Measurements from ENCODE around the gene ANKRD11. TPM values are rescaled to one million over a fixed set of nuclear protein-coding genes. Genes with fewer than 3 reads are reported as not detected.

ANKRD11 gene
- total and polyA plus RNA-seq, 5 experiments from 2014 or later = 8.9 to 328 (median 61.1) TPM

GRCh38 chr16:89317101-89317671 is 173.2 kb downstream of the ANKRD11 start:
- POLR2A ChIA-PET = interaction anchor here (0.7 to 2.2 kb wide), 6 partner anchors 15 to 191 kb away, joined by 3 to 12 read pairs (median 4); partner anchors contain the start of gene SPG7
- peak overlapping the region; percentile 37 to 99 (median 98) for H3K27ac Mint-ChIP-seq
- peaks cover 0 to 14% (median 0%) of the 10 kb centered on the region in 3 donors for H3K36me3 Mint-ChIP-seq
- peak overlapping the region; percentile 42 to 90 (median 83) for H3K4me3 Mint-ChIP-seq
- peaks cover 52 to 99% (median 96%) of the 10 kb centered on the region in 4 donors for H3K4me1 Mint-ChIP-seq
- DNase-seq (no peak), ATAC-seq (no peak)
- no peaks in the 10 kb centered on the region for H3K27me3 Mint-ChIP-seq
- no peaks in the 10 kb centered on the region for H3K9me3 Mint-ChIP-seq

GRCh38 chr16:89316701-89317100 is 173.7 kb downstream of the ANKRD11 start:
- peak overlapping the region; percentile 70 to 90 (median 84) for H3K4me3 Mint-ChIP-seq
- DNase-seq (no peak), ATAC-seq (no peak)
- H3K4me1 Mint-ChIP-seq = peaks cover 48 to 99% (median 94%) of the 10 kb centered on the region in 4 donors
- H3K27ac Mint-ChIP-seq = peak overlapping the region; percentile 93 to 99 (median 98)
- POLR2A ChIA-PET = interaction anchor here (0.7 to 2.8 kb wide), 11 partner anchors 7 to 192 kb away, joined by 3 to 17 read pairs (median 7); partner anchors contain the start of gene SPG7
- peaks cover 0 to 17% (median 0%) of the 10 kb centered on the region in 3 donors for H3K36me3 Mint-ChIP-seq
- no peaks in the 10 kb centered on the region for H3K27me3 Mint-ChIP-seq
- no peaks in the 10 kb centered on the region for H3K9me3 Mint-ChIP-seq

- H3K27me3 Mint-ChIP-seq = no peaks in the 10 kb centered on the region
- peak overlapping the region; percentile 93 to 99 (median 98) for H3K27ac Mint-ChIP-seq
- no peaks in the 10 kb centered on the region for H3K9me3 Mint-ChIP-seq
- DNase-seq (peak; percentile 42 to 87 (median 74)), ATAC-seq (peak; percentile 86)
- H3K4me3 Mint-ChIP-seq = peak overlapping the region; percentile 70 to 90 (median 84)
- peaks cover 49 to 99% (median 95%) of the 10 kb centered on the region in 4 donors for H3K4me1 Mint-ChIP-seq
- POLR2A ChIA-PET = interaction anchor here (0.5 to 2.8 kb wide), 24 partner anchors 8 to 501 kb away, joined by 3 to 17 read pairs (median 5); partner anchors contain the start of genes FANCA, SPG7 and ZNF778
- H3K36me3 Mint-ChIP-seq = peaks cover 0 to 22% (median 0%) of the 10 kb centered on the region in 3 donors
These were observed 174.4 kb downstream of the ANKRD11 start for GRCh38 chr16:89315791-89316581.

- H3K27ac Mint-ChIP-seq = peak overlapping the region; percentile 93 to 99 (median 98)
- peak overlapping the region; percentile 71 to 90 (median 84) for H3K4me3 Mint-ChIP-seq
- no peak for ATAC-seq
- H3K9me3 Mint-ChIP-seq = no peaks in the 10 kb centered on the region
- peaks cover 47 to 99% (median 91%) of the 10 kb centered on the region in 4 donors for H3K4me1 Mint-ChIP-seq
- POLR2A ChIA-PET = interaction anchor here (0.5 to 2.8 kb wide), 19 partner anchors 9 to 251 kb away, joined by 3 to 17 read pairs (median 5); partner anchors contain the start of genes SPG7 and ZNF778
- no peak for DNase-seq
- H3K27me3 Mint-ChIP-seq = no peaks in the 10 kb centered on the region
- H3K36me3 Mint-ChIP-seq = peaks cover 0 to 30% (median 0%) of the 10 kb centered on the region in 3 donors
These were observed 175.1 kb downstream of the ANKRD11 start for GRCh38 chr16:89315271-89315670.

GRCh38 chr16:89314854-89315253 is 175.5 kb downstream of the ANKRD11 start:
- Mint-ChIP-seq H3K27me3 (no peaks in the 10 kb centered on the region), H3K4me3 (peak overlapping the region; percentile 71 to 90 (median 84)), H3K36me3 (peaks cover 0 to 31% (median 0%) of the 10 kb centered on the region in 3 donors), H3K4me1 (peaks cover 47 to 99% (median 90%) of the 10 kb centered on the region in 4 donors), H3K9me3 (no peaks in the 10 kb centered on the region), H3K27ac (peak overlapping the region; percentile 93 to 99 (median 98))
- ATAC-seq = no peak
- POLR2A ChIA-PET = interaction anchor here (0.6 to 2.8 kb wide), 19 partner anchors 9 to 252 kb away, joined by 3 to 17 read pairs (median 5); partner anchors contain the start of gene SPG7
- DNase-seq = no peak

GRCh38 chr16:89314357-89314756 is 176.0 kb downstream of the ANKRD11 start:
- peak overlapping the region; percentile 93 to 99 (median 98) for H3K27ac Mint-ChIP-seq
- peaks cover 0 to 31% (median 0%) of the 10 kb centered on the region in 3 donors for H3K36me3 Mint-ChIP-seq
- POLR2A ChIA-PET = interaction anchor here (0.6 to 2.8 kb wide), 12 partner anchors 10 to 513 kb away, joined by 3 to 17 read pairs (median 5); partner anchors contain the start of gene SPG7

GRCh38 chr16:89313583-89313982 is 176.8 kb downstream of the ANKRD11 start:
- peak overlapping the region; percentile 71 to 90 (median 84) for H3K4me3 Mint-ChIP-seq
- peaks cover 54 to 99% (median 90%) of the 10 kb centered on the region in 4 donors for H3K4me1 Mint-ChIP-seq
- no peaks in the 10 kb centered on the region for H3K27me3 Mint-ChIP-seq
- H3K9me3 Mint-ChIP-seq = no peaks in the 10 kb centered on the region
- no peak for ATAC-seq
- DNase-seq = no peak
- H3K27ac Mint-ChIP-seq = peak overlapping the region; percentile 93 to 99 (median 98)
- peaks cover 0 to 31% (median 0%) of the 10 kb centered on the region in 3 donors for H3K36me3 Mint-ChIP-seq
- POLR2A ChIA-PET = interaction anchor here (0.6 to 2.8 kb wide), 6 partner anchors 25 to 512 kb away, joined by 3 to 17 read pairs (median 6); partner anchors contain the start of gene SPG7

More at GRCh38 chr16:89314357-89314756, 176.0 kb downstream of the ANKRD11 start:
- peak overlapping the region; percentile 71 to 90 (median 84) for H3K4me3 Mint-ChIP-seq
- ATAC-seq (peak; percentile 45 to 49), DNase-seq (peak in 9 of 10 donors; percentile 24 to 77 (median 49))
- H3K9me3 Mint-ChIP-seq = no peaks in the 10 kb centered on the region
- H3K27me3 Mint-ChIP-seq = no peaks in the 10 kb centered on the region
- H3K4me1 Mint-ChIP-seq = peaks cover 48 to 99% (median 90%) of the 10 kb centered on the region in 4 donors

GRCh38 chr16:89312598-89313299 is 177.6 kb downstream of the ANKRD11 start:
- ATAC-seq = no peak
- Mint-ChIP-seq H3K27ac (peak overlapping the region; percentile 19 to 99 (median 83)), H3K9me3 (no peaks in the 10 kb centered on the region), H3K36me3 (peaks cover 0 to 31% (median 0%) of the 10 kb centered on the region in 3 donors), H3K4me1 (peaks cover 52 to 99% (median 90%) of the 10 kb centered on the region in 4 donors), H3K4me3 (peak overlapping the region in 6 of 10 donors; percentile 10 to 76 (median 32)), H3K27me3 (no peaks in the 10 kb centered on the region)
- POLR2A ChIA-PET = interaction anchor here (0.6 to 2.0 kb wide), 3 partner anchors 40 to 197 kb away, joined by 3 to 5 read pairs (median 5); no protein-coding TSS in a partner anchor
- no peak for DNase-seq

- no peak for DNase-seq
- peak overlapping the region in 2 of 10 donors; percentile 2 to 48 for H3K4me3 Mint-ChIP-seq
- POLR2A ChIA-PET = interaction anchor here (0.6 kb wide), 1 partner anchor 197 kb away, joined by 5 read pairs; no protein-coding TSS in a partner anchor
These were observed 178.2 kb downstream of the ANKRD11 start for GRCh38 chr16:89312194-89312593.

GRCh38 chr16:89311636-89312035 is 178.7 kb downstream of the ANKRD11 start:
- H3K27ac Mint-ChIP-seq = peak overlapping the region in 6 of 10 donors; percentile 9 to 84 (median 72)
- H3K4me3 Mint-ChIP-seq = peak overlapping the region in 1 of 10 donors; percentile 11
- POLR2A ChIA-PET = no interaction called here
- ATAC-seq (no peak), DNase-seq (no peak)
- H3K4me1 Mint-ChIP-seq = peaks cover 46 to 96% (median 88%) of the 10 kb centered on the region in 4 donors
- H3K36me3 Mint-ChIP-seq = peaks cover 0 to 31% (median 0%) of the 10 kb centered on the region in 3 donors
- H3K27me3 Mint-ChIP-seq = no peaks in the 10 kb centered on the region
- no peaks in the 10 kb centered on the region for H3K9me3 Mint-ChIP-seq

More at GRCh38 chr16:89312194-89312593, 178.2 kb downstream of the ANKRD11 start:
- H3K36me3 Mint-ChIP-seq = peaks cover 0 to 31% (median 0%) of the 10 kb centered on the region in 3 donors
- no peaks in the 10 kb centered on the region for H3K9me3 Mint-ChIP-seq
- H3K27ac Mint-ChIP-seq = peak overlapping the region in 6 of 10 donors; percentile 46 to 80 (median 52)
- H3K27me3 Mint-ChIP-seq = no peaks in the 10 kb centered on the region
- peaks cover 51 to 97% (median 90%) of the 10 kb centered on the region in 4 donors for H3K4me1 Mint-ChIP-seq
- ATAC-seq = no peak

GRCh38 chr16:89309438-89310122 is 180.8 kb downstream of the ANKRD11 start:
- no peak for DNase-seq
- H3K36me3 Mint-ChIP-seq = peaks cover 0 to 36% (median 1%) of the 10 kb centered on the region in 3 donors
- H3K27ac Mint-ChIP-seq = peak overlapping the region in 8 of 10 donors; percentile 37 to 91 (median 62)
- H3K27me3 Mint-ChIP-seq = no peaks in the 10 kb centered on the region
- H3K4me1 Mint-ChIP-seq = peaks cover 32 to 78% (median 67%) of the 10 kb centered on the region in 4 donors
- ATAC-seq = no peak
- no peak overlapping the region for H3K4me3 Mint-ChIP-seq
- no peaks in the 10 kb centered on the region for H3K9me3 Mint-ChIP-seq
- POLR2A ChIA-PET = interaction anchor here (0.7 to 1.1 kb wide), 2 partner anchors 15 to 20 kb away, joined by 3 read pairs; no protein-coding TSS in a partner anchor

Measured in naive thymus-derived CD8-positive, alpha-beta T cell (primary cell).